ENCODE measurements around the gene SPEG. TPM values are rescaled to one million over a fixed set of nuclear protein-coding genes. Genes with fewer than 3 reads are reported as not detected.

The SPEG gene
- total and polyA plus RNA-seq, 2 experiments from 2014 or later: 12.6 to 32.4 TPM

- Mint-ChIP-seq H3K4me3 (peak overlapping the region; percentile 31), H3K27ac (peak overlapping the region; percentile 94), H3K9me3 (no peaks in the 10 kb centered on the region), H3K36me3 (ENCODE audit: low read depth) (peaks cover 10% of the 10 kb centered on the region), H3K27me3 (ENCODE audit: insufficient read depth, low read depth, poor library complexity) (peaks cover 36% of the 10 kb centered on the region), H3K4me1 (peaks cover 76% of the 10 kb centered on the region)
- H3K4me1 ChIP-seq (ENCODE audit: insufficient read depth): peaks cover 58% of the 10 kb centered on the region
- peaks cover 15% of the 10 kb centered on the region for H3K27me3 ChIP-seq (ENCODE audit: insufficient read depth)
- ATAC-seq (peak; percentile 22), DNase-seq (ENCODE audit: low spot score) (peak; percentile 73)
- no peak overlapping the region for H2AFZ ChIP-seq
- H3K4me3 ChIP-seq: peak overlapping the region; percentile 44
- peak overlapping the region; percentile 96 for H3K27ac ChIP-seq (ENCODE audit: low read depth)
- H3F3A ChIP-seq (replicated peaks; ENCODE audit: low read depth): peaks cover 17% of the 10 kb centered on the region
- H3K36me3 ChIP-seq (ENCODE audit: insufficient read depth): no peaks in the 10 kb centered on the region
- no peaks in the 10 kb centered on the region for H4K20me1 ChIP-seq (replicated peaks; ENCODE audit: insufficient read depth)
- TF ChIP-seq CREB1 (CRISPR knock-in tag; IDR thresholded peaks at IDR 0.05; ENCODE audit: low read depth) (peak; percentile 47; the same call in 1 of the 2 replicates), ZNF114 (CRISPR knock-in tag; IDR thresholded peaks at IDR 0.05) (no peak), CTCF (conservative IDR thresholded peaks at IDR 0.05; ENCODE audit: low read depth in 2 of 2) (no peak), POLR2AphosphoS5 (IDR thresholded peaks at IDR 0.05; ENCODE audit: low read depth) (0 out of 2 replicates have a peak, but pooled peaks have one; percentile 40)
- no peaks in the 10 kb centered on the region for H3K9me2 ChIP-seq (ENCODE audit: insufficient read depth)
- H3K79me2 ChIP-seq (replicated peaks; ENCODE audit: insufficient read depth): no peaks in the 10 kb centered on the region
- H3K4me2 ChIP-seq: peak overlapping the region; percentile 92
Observed at GRCh38 chr2:219506802-219507526, 72.3 kb downstream of the SPEG start.

GRCh38 chr2:219507581-219508443, 73.2 kb downstream of the SPEG start:
- Mint-ChIP-seq H3K27ac (peak overlapping the region; percentile 94), H3K4me1 (peaks cover 74% of the 10 kb centered on the region), H3K4me3 (peak overlapping the region; percentile 31; the same call in 2 of the 3 replicates), H3K36me3 (ENCODE audit: low read depth) (peaks cover 10% of the 10 kb centered on the region), H3K27me3 (ENCODE audit: insufficient read depth, low read depth, poor library complexity) (peaks cover 40% of the 10 kb centered on the region), H3K9me3 (no peaks in the 10 kb centered on the region)
- peak; percentile 64 for TF ChIP-seq REST (IDR thresholded peaks at IDR 0.05; ENCODE audit: unreplicated experiment)
- TF ChIP-seq POLR2AphosphoS5 (IDR thresholded peaks at IDR 0.05; ENCODE audit: low read depth): 0 out of 2 replicates have a peak, but pooled peaks have one; percentile 3
- no peak for TF ChIP-seq ZNF114 (CRISPR knock-in tag; IDR thresholded peaks at IDR 0.05)
- DNase-seq (ENCODE audit: low spot score) (no peak), ATAC-seq (no peak)
- H3K36me3 ChIP-seq (ENCODE audit: insufficient read depth): no peaks in the 10 kb centered on the region
- peak overlapping the region; percentile 44; the same call in 1 of the 2 replicates for H3K4me3 ChIP-seq
- peak overlapping the region; percentile 92 for H3K4me2 ChIP-seq
- H3K27me3 ChIP-seq (ENCODE audit: insufficient read depth): peaks cover 24% of the 10 kb centered on the region
- peaks cover 17% of the 10 kb centered on the region for H3F3A ChIP-seq (replicated peaks; ENCODE audit: low read depth)
- H3K79me2 ChIP-seq (replicated peaks; ENCODE audit: insufficient read depth): no peaks in the 10 kb centered on the region
- H4K20me1 ChIP-seq (replicated peaks; ENCODE audit: insufficient read depth): no peaks in the 10 kb centered on the region
- H3K4me1 ChIP-seq (ENCODE audit: insufficient read depth): peaks cover 58% of the 10 kb centered on the region
- no peaks in the 10 kb centered on the region for H3K9me2 ChIP-seq (ENCODE audit: insufficient read depth)
- H3K27ac ChIP-seq (ENCODE audit: low read depth): peak overlapping the region; percentile 96
- no peak overlapping the region for H2AFZ ChIP-seq

All from GM23338 (cell line).